A549 (cell line): ENCODE results near the gene DHX38. TPM values are rescaled to one million over a fixed set of nuclear protein-coding genes. Genes with fewer than 3 reads are reported as not detected.

Experiments
- ATAC-seq, 2 experiments: fragments of 200-7000 bp in 1 of 2; fragments of >200 bp in 1 of 2; cut with Nextera tagmentation in 1 of 2; cut with Tn5 transposase in 1 of 2; 3 replicates each; pipeline versions ENCODE4 v1.8.0 to v1.9.1; 2018 to 2020; ENCODE audit warnings: mild to moderate bottlenecking in 1 of 2, moderate library complexity in 1 of 2
- CTCF ChIA-PET: fragments of 300-600 bp; sonication (Branson Sonifier 250); formaldehyde crosslinking; extraction: SDS; loops from one replicate; lab custom pipeline; 2021; ENCODE audit warnings: antibody characterized with exemption, inconsistent platforms; lab: Yijun Ruan, JAX
- POLR2A ChIA-PET: fragments of 350-600 bp; formaldehyde crosslinking; extraction: SDS; loops from one replicate; lab custom pipeline; 2021; ENCODE audit warnings: antibody characterized with exemption, inconsistent platforms; lab: Yijun Ruan, JAX
- DNase-seq, 2 experiments: peaks; one replicate each; pipeline versions ENCODE4 v3.0.0 to v3.0.0-alpha.2; 2011 to 2016; ENCODE audit warnings: low read depth in 1 of 2, low spot score in 1 of 2
- FAIRE-seq: peaks from 2 replicates; lab custom pipeline; 2011; peaks lifted over from hg19 to GRCh38; lab: Jason Lieb, UNC
- H3K27ac ChIP-seq, 2 experiments: fragments of >200 bp; sonication (Bioruptor Twin); formaldehyde crosslinking; 3 replicates each; pipeline ENCODE4 v1.5.1; 2016 to 2017
- H3K4me1 ChIP-seq: fragments of >200 bp; sonication (Bioruptor Twin); formaldehyde crosslinking; 3 replicates; pipeline ENCODE4 v1.6.1; 2016
- H3K4me2 ChIP-seq: fragments of >200 bp; sonication (Bioruptor Twin); formaldehyde crosslinking; 3 replicates; pipeline ENCODE4 v1.6.1; 2016
- H3K4me3 ChIP-seq: fragments of >200 bp; sonication (Bioruptor Twin); formaldehyde crosslinking; 3 replicates; pipeline ENCODE4 v1.5.1; 2016
- H3K9me3 ChIP-seq: fragments of >200 bp; sonication (Bioruptor Twin); formaldehyde crosslinking; 3 replicates; pipeline ENCODE4 v1.6.1; 2016
- BCL3 ChIP-seq: fragments of >200 bp; sonication (Bioruptor Twin); formaldehyde crosslinking; IDR thresholded peaks from 3 replicates; pipeline ENCODE4 v1.6.1; 2016
- CBX2 ChIP-seq: fragments of 200-600 bp; sonication (generic); IDR thresholded peaks from 2 replicates; pipeline ENCODE4 v1.6.1; 2016; ENCODE audit warnings: low read depth, mild to moderate bottlenecking, borderline replicate concordance
- CEBPB ChIP-seq, 2 experiments: fragments of >200 bp in 1 of 2; sonication (Bioruptor Twin) in 1 of 2; formaldehyde crosslinking in 1 of 2; IDR thresholded peaks; 2 replicates each; pipeline ENCODE4 v1.6.1; 2012 to 2016
- CHD2 ChIP-seq: fragments of 150-350 bp; IDR thresholded peaks from 2 replicates; pipeline ENCODE4 v1.6.1; 2014; ENCODE audit warnings: low read length; ENCODE audit not compliant: partially characterized antibody
- E2F6 ChIP-seq: IDR thresholded peaks from 2 replicates; pipeline ENCODE4 v1.6.1; 2012; ENCODE audit warnings: low read depth, borderline replicate concordance
- ELK1 ChIP-seq: fragments of 150-350 bp; IDR thresholded peaks from 2 replicates; pipeline ENCODE4 v1.6.1; 2014; ENCODE audit warnings: low read depth, mild to moderate bottlenecking, low read length
- ESRRA ChIP-seq: fragments of 150-350 bp; IDR thresholded peaks from 2 replicates; pipeline ENCODE4 v1.6.1; 2014; ENCODE audit warnings: mild to moderate bottlenecking, low read length, borderline replicate concordance
- FOSL2 ChIP-seq, 2 experiments: fragments of 450-650 bp in 1 of 2; fragments of >200 bp in 1 of 2; sonication (Bioruptor Twin) in 1 of 2; formaldehyde crosslinking; IDR thresholded peaks; 2 replicates each; pipeline versions ENCODE4 v1.5.0 to v1.6.1; 2016 to 2020; ENCODE audit warnings: mild to moderate bottlenecking in 1 of 2, moderate library complexity in 1 of 2
- HDAC2 ChIP-seq: fragments of 200-600 bp; sonication (generic); IDR thresholded peaks from 2 replicates; pipeline ENCODE4 v1.6.1; 2016
- HEYL ChIP-seq: fragments of 250-450 bp; sonication (Bioruptor Pico); IDR thresholded peaks from 2 replicates; pipeline ENCODE4 v1.8.0; 2021; ENCODE audit warnings: mild to moderate bottlenecking, moderate library complexity
- HOXA7 ChIP-seq: fragments of 250-450 bp; sonication (Bioruptor Pico); IDR thresholded peaks from 2 replicates; pipeline ENCODE4 v1.5.0; 2020; ENCODE audit warnings: mild to moderate bottlenecking, moderate library complexity
- HOXB13 ChIP-seq: fragments of 250-450 bp; sonication (Bioruptor Pico); IDR thresholded peaks from 2 replicates; pipeline ENCODE4 v1.5.0; 2020; ENCODE audit warnings: low read depth, mild to moderate bottlenecking, moderate library complexity
- HOXB5 ChIP-seq: fragments of 250-450 bp; sonication (Bioruptor Pico); IDR thresholded peaks from 2 replicates; pipeline ENCODE4 v1.5.0; 2020; ENCODE audit warnings: mild to moderate bottlenecking, moderate library complexity
- JUN ChIP-seq, 2 experiments: fragments of >200 bp; sonication (Bioruptor Twin); formaldehyde crosslinking; IDR thresholded peaks; 2 replicates in 1 of 2; 3 replicates in 1 of 2; pipeline ENCODE4 v1.6.1; 2016 to 2017
- KDM1A ChIP-seq: fragments of 200-600 bp; sonication (generic); IDR thresholded peaks from 2 replicates; pipeline ENCODE4 v1.6.1; 2016; ENCODE audit warnings: low read depth, mild to moderate bottlenecking
- KDM5A ChIP-seq: fragments of 200-600 bp; sonication (generic); IDR thresholded peaks from 2 replicates; pipeline ENCODE4 v1.6.1; 2016; ENCODE audit warnings: antibody characterized with exemption, mild to moderate bottlenecking
- NFE2L2 ChIP-seq: fragments of 150-350 bp; conservative IDR thresholded peaks from 2 replicates; pipeline ENCODE4 v1.6.1; 2014; ENCODE audit warnings: low read length
- NR3C1 ChIP-seq: fragments of >200 bp; sonication (Bioruptor Twin); formaldehyde crosslinking; IDR thresholded peaks from 3 replicates; pipeline ENCODE4 v1.6.1; 2017
- PHF8 ChIP-seq: fragments of 200-600 bp; sonication (generic); IDR thresholded peaks from 2 replicates; pipeline ENCODE4 v1.6.1; 2016; ENCODE audit warnings: low read depth, mild to moderate bottlenecking, antibody characterized with exemption, moderate library complexity, borderline replicate concordance
- POLR2A ChIP-seq: IDR thresholded peaks from 2 replicates; pipeline ENCODE4 v1.6.1; 2012; ENCODE audit warnings: mild to moderate bottlenecking, low read length
- POLR2AphosphoS2 ChIP-seq: conservative IDR thresholded peaks from 2 replicates; pipeline ENCODE4 v1.6.1; 2012; ENCODE audit warnings: low read length, improper control_type of control experiment, inconsistent platforms
- RFX5 ChIP-seq: fragments of 450-650 bp; IDR thresholded peaks from 2 replicates; pipeline ENCODE4 v1.7.1; 2014; ENCODE audit warnings: antibody characterized with exemption, mild to moderate bottlenecking, moderate library complexity
- RNF2 ChIP-seq: fragments of 200-600 bp; sonication (generic); IDR thresholded peaks from 2 replicates; pipeline ENCODE4 v1.6.1; 2016; ENCODE audit warnings: low read depth, mild to moderate bottlenecking, antibody characterized with exemption, moderate library complexity, borderline replicate concordance
- SREBF2 ChIP-seq: fragments of 450-650 bp; IDR thresholded peaks from 2 replicates; pipeline ENCODE4 v1.6.1; 2014; ENCODE audit warnings: mild to moderate bottlenecking, moderate library complexity
- TFCP2L1 ChIP-seq: fragments of 250-450 bp; sonication (Bioruptor Pico); IDR thresholded peaks from 2 replicates; pipeline ENCODE4 v1.5.0; 2021; ENCODE audit warnings: mild to moderate bottlenecking
- USF2 ChIP-seq: fragments of 450-650 bp; IDR thresholded peaks from 2 replicates; pipeline ENCODE4 v1.6.1; 2014; ENCODE audit warnings: antibody characterized with exemption
- ZFP36 ChIP-seq: fragments of 450-650 bp; IDR thresholded peaks from 2 replicates; pipeline ENCODE4 v1.6.1; 2014; ENCODE audit warnings: borderline replicate concordance; ENCODE audit not compliant: partially characterized antibody
- ZNF302 ChIP-seq: fragments of 250-450 bp; sonication (Bioruptor Pico); IDR thresholded peaks from 2 replicates; pipeline ENCODE4 v1.9.0; 2021; ENCODE audit warnings: inconsistent platforms, mild to moderate bottlenecking, moderate library complexity
- WGBS: methylation state at CpG from one replicate; pipeline ENCODE4 v1.1.6; 2017; ENCODE audit errors: missing lambda C conversion rate; 5-methylcytosine and 5-hydroxymethylcytosine counted together
- polyA minus RNA-seq: library from RNA; depleted of rRNA, polyadenylated mRNA; stranded (reverse); fragments of >200 nt; gene quantifications from 2 replicates; pipeline ENCODE4 v1.2.3, GENCODE V29; 2011; rRNA and poly(A)+ RNA removed
- polyA plus RNA-seq, 4 experiments: library from polyadenylated mRNA; depleted of rRNA in 3 of 4; stranded (reverse); fragments of >200 nt; fragmentation: RNase III in 1 of 4; extraction: RNeasy Plus Mini Kit Qiagen cat#74134 plus additional on column Dnase treatment in 1 of 4; gene quantifications; 2 replicates in 3 of 4; 3 replicates in 1 of 4; pipeline ENCODE4 v1.2.3, GENCODE V29; 2011 to 2017
- TF ChIP-seq, protein P1 (sequence below): IDR thresholded peaks from 2 replicates; pipeline ENCODE4 v1.6.1; 2012
- TF ChIP-seq, protein P2 (sequence below): fragments of >200 bp; sonication (Bioruptor Twin); formaldehyde crosslinking; IDR thresholded peaks from 3 replicates; pipeline ENCODE4 v1.5.1; 2016
- TF ChIP-seq, protein P3 (sequence below): fragments of 250-450 bp; sonication (Bioruptor Pico); IDR thresholded peaks from 2 replicates; pipeline ENCODE4 v1.5.0; 2020; ENCODE audit warnings: low read depth, mild to moderate bottlenecking, moderate library complexity

Gene DHX38
- polyA plus RNA-seq (2011; rRNA removed) (37.4 and 41.9 TPM in 2 replicates), polyA plus RNA-seq (2017; fragmentation: RNase III; extraction: RNeasy Plus Mini Kit Qiagen cat#74134 plus additional on column Dnase treatment) (72.8 to 85.4 TPM (median 80.6 TPM) in 3 replicates), polyA minus RNA-seq (76.9 and 87.2 TPM in 2 replicates)
- polyA plus RNA-seq (2012; cell fraction: cytosol; rRNA removed) = 55.6 and 57.2 TPM in 2 replicates
- 191 and 225 TPM in 2 replicates for polyA plus RNA-seq (2012; cell fraction: nucleus; rRNA removed)

GRCh38 chr16:72093448-72094265, at the start of gene DHX38, which contains the start of gene TXNL4B:
Gene DHX38, plus strand, starts transcription at chr16:72093847. Its CDS starts 2,311 bp downstream, at chr16:72096158.
Gene TXNL4B, minus strand, starts transcription at chr16:72093620. Its CDS starts 2,871 bp downstream, at chr16:72090749.
- peak; percentile 99 to 100 for DNase-seq
- Histone ChIP-seq H3K4me2 (peak within 1 kb of the TSS; percentile 92), H3K27ac (peak within 1 kb of the TSS; percentile 92 to 95), H3K4me1 (peaks cover 22% of the 10 kb centered on the region; the same call in 2 of the 3 replicates), H3K4me3 (peak within 1 kb of the TSS; percentile 91), H3K9me3 (no peaks in the 10 kb centered on the region)
- FAIRE-seq = peak; percentile 81
- ChIA-PET CTCF (interaction anchor here (0.5 to 7.5 kb wide), 7 partner anchors 14 to 327 kb away, joined by 3 to 43 read pairs (median 3); no protein-coding TSS in a partner anchor), POLR2A (interaction anchor here (0.8 to 1.3 kb wide), 6 partner anchors 10 to 208 kb away, joined by 3 to 4 read pairs (median 3); no protein-coding TSS in a partner anchor)
- peak; percentile 99 for ATAC-seq
- WGBS = 2% methylated on average over 42 of the region's 43 CpGs
- TF ChIP-seq KDM5A = peak; percentile 67
- TF ChIP-seq ELK1 = no peak
- TF ChIP-seq KDM1A = no peak
- no peak for TF ChIP-seq NR3C1
- TF ChIP-seq CEBPB (IDR thresholded peaks at IDR 0.05) = no peak
- TF ChIP-seq, protein P1, sequence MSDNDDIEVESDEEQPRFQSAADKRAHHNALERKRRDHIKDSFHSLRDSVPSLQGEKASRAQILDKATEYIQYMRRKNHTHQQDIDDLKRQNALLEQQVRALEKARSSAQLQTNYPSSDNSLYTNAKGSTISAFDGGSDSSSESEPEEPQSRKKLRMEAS = peak; percentile 41; the same call in 1 of the 2 replicates
- no peak for TF ChIP-seq RNF2
- TF ChIP-seq ZFP36 = no peak
- TF ChIP-seq HDAC2 = no peak
- TF ChIP-seq RFX5 = no peak
- TF ChIP-seq SREBF2 = no peak
- TF ChIP-seq, protein P2, sequence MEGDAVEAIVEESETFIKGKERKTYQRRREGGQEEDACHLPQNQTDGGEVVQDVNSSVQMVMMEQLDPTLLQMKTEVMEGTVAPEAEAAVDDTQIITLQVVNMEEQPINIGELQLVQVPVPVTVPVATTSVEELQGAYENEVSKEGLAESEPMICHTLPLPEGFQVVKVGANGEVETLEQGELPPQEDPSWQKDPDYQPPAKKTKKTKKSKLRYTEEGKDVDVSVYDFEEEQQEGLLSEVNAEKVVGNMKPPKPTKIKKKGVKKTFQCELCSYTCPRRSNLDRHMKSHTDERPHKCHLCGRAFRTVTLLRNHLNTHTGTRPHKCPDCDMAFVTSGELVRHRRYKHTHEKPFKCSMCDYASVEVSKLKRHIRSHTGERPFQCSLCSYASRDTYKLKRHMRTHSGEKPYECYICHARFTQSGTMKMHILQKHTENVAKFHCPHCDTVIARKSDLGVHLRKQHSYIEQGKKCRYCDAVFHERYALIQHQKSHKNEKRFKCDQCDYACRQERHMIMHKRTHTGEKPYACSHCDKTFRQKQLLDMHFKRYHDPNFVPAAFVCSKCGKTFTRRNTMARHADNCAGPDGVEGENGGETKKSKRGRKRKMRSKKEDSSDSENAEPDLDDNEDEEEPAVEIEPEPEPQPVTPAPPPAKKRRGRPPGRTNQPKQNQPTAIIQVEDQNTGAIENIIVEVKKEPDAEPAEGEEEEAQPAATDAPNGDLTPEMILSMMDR = no peak
- TF ChIP-seq JUN (IDR thresholded peaks at IDR 0.05) = peak; percentile 76 to 84
- TF ChIP-seq HEYL (CRISPR knock-in tag) = no peak
- TF ChIP-seq HOXB13 (CRISPR knock-in tag) = no peak
- no peak for TF ChIP-seq CBX2
- TF ChIP-seq CHD2 = no peak
- TF ChIP-seq PHF8 = peak; percentile 85
- no peak for TF ChIP-seq TFCP2L1 (CRISPR knock-in tag)
- no peak for TF ChIP-seq ESRRA
- no peak for TF ChIP-seq FOSL2 (IDR thresholded peaks at IDR 0.05)
- no peak for TF ChIP-seq FOSL2 (CRISPR knock-in tag; IDR thresholded peaks at IDR 0.05)
- no peak for TF ChIP-seq NFE2L2
- peak; percentile 75; the same call in 1 of the 3 replicates for TF ChIP-seq BCL3
- TF ChIP-seq USF2 = 0 out of 2 replicates have a peak, but pooled peaks have one; percentile 15
- TF ChIP-seq POLR2AphosphoS2 = no peak
- no peak for TF ChIP-seq ZNF302 (CRISPR knock-in tag)
- no peak for TF ChIP-seq E2F6
- TF ChIP-seq HOXA7 = no peak
- TF ChIP-seq POLR2A = peak; percentile 73
- TF ChIP-seq, protein P3, sequence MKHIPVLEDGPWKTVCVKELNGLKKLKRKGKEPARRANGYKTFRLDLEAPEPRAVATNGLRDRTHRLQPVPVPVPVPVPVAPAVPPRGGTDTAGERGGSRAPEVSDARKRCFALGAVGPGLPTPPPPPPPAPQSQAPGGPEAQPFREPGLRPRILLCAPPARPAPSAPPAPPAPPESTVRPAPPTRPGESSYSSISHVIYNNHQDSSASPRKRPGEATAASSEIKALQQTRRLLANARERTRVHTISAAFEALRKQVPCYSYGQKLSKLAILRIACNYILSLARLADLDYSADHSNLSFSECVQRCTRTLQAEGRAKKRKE = no peak
- TF ChIP-seq HOXB5 (CRISPR knock-in tag) = no peak
